IPS-11a (cell line): ENCODE results near the gene UTS2R.
A peak's percentile ranks its signal among the peaks of the same experiment; 100 is the strongest.
"Not testable (repeated sequence)": the region's sequence is repeated elsewhere in the genome, so short reads cannot be mapped to it uniquely, and the experiment has no call there.

Experiments
- H3K4me3 ChIP-seq: one replicate; pipeline ENCODE4 v1.5.1; 2013; ENCODE audit warnings: low read depth, low read length, control low read depth

UTS2R gene

GRCh38 chr17:82406131-82406671 is 34.6 kb downstream of the UTS2R start:
- no peak overlapping the region for H3K4me3 ChIP-seq

DNA sequence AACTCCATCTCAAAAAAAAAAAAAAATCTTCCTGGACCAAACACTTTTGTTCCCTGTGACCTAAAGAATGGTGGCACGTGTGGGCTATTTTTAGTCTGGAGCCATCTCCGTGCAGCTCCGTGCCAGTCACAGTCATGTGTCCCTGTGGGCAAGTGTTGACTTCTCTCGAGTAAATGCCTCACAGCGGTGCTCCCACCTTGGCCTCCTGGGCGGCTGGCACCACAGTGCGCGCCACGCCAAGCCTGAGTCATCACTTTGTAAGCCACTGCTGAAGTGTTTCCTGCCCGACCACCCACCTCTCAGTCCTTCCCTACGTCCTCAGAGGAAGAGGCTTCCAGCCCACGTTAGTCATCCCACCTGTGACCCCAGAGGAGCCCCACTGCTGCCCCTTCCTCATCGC is 35.7 kb downstream of the UTS2R start:
- no peak overlapping the region for H3K4me3 ChIP-seq

GRCh38 chr17:82408288-82408937 is 36.8 kb downstream of the UTS2R start:
- H3K4me3 ChIP-seq, result no peak overlapping the region

DNA sequence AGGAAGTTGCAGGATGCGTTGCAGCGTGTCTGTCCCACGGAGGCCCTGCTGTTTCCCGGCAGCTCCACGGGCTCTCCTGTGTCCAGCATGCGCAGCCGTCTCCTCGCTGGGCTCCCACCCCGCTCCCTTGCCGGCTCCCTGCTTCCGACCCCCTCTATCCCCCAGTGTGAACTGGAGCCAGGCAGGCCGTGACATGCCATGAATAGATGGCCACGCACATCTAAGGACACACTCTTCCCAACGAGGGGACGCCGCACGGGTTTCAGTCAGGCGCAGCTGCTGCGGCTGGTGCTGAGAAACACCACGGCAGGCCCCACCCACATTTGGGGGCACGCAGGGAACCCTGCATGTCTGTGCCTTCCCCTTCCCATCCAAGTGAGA is 37.4 kb downstream of the UTS2R start:
- H3K4me3 ChIP-seq, result no peak overlapping the region

DNA sequence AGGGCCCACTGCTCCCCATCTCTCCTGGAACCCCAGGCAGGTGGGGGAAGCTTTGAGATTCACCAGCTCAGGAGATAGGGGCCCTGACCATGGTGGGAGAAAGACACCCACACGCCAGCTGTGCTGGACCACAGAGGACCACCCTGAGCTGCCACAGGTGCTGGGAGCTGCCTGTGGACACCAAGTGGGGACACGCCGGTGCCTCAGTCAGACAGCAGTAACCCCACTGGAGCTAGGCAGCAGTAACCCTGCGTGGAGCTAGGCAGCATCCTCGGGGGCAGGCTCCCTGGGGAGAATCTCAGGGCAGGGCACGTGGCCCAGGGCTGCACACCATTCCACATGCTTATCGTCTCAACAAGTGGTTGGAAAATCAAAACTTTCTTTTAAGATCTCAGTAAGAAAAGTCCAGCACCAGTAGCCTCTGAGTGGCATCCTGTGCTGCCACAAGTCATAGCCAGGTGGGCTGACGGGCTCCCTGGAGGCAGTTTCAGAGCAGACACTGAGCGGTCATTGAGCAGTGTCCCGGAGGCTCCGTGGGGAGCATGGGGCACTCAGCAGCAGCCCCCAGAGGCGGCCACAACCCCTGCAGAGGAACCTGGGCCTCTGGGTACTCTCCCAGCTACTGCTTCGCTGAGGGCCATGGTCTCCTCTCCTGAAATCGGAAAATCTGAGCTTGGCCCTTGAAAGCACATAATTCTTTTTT is 38.6 kb downstream of the UTS2R start:
- no peak overlapping the region for H3K4me3 ChIP-seq

GRCh38 chr17:82411396-82412053 is 40.0 kb downstream of the UTS2R start:
- H3K4me3 ChIP-seq, result no peak overlapping the region

- H3K4me3 ChIP-seq, result not testable (repeated sequence)
These were observed 40.5 kb downstream of the UTS2R start for GRCh38 chr17:82412081-82412480.

DNA sequence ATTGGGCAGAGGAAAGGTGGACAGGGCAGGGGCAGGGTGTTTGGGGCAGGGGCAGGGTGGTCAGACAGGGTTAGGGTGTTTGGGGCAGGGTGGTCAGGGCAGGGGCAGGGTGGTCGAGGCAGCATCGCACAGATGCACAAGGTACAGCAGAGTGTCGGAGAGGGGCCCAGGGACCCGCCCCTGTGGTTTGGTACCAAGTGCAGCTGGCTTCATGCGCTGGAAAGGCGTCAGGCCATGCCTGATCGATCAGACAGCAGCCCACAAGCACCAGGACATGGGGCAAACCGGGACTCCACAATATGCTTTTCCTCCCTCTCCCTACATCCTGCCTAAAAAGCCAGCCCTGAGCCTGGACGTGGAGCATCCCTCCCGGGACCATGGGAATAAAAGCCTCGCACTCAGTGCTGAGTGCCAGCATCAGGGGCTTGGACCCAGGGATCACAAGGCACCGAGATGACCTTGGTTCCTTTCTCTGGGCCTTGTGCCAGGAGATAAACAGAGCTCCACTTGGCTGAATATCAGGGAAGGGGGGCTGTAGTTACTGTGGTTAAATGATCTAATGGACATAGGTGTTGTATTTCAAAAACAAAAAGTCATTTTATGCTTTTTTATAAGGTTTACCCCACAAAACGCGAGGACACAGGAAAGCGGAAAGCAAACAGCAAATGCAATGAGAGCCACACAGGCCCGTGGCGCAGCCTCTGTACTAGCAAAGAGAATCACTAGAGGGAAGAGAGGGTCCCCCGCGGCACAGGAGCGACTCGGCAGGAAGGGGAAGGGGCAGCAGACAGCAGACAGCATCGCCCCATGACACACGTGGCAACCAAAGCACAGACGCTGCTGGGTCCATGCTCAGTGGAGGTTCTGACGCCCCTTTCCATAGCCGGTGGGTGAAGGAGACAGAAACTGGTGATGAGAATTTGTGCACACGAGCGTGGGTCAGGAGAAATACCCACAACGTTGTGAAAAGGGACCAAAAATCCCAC is 41.3 kb downstream of the UTS2R start:
- H3K4me3 ChIP-seq, result no peak overlapping the region

DNA sequence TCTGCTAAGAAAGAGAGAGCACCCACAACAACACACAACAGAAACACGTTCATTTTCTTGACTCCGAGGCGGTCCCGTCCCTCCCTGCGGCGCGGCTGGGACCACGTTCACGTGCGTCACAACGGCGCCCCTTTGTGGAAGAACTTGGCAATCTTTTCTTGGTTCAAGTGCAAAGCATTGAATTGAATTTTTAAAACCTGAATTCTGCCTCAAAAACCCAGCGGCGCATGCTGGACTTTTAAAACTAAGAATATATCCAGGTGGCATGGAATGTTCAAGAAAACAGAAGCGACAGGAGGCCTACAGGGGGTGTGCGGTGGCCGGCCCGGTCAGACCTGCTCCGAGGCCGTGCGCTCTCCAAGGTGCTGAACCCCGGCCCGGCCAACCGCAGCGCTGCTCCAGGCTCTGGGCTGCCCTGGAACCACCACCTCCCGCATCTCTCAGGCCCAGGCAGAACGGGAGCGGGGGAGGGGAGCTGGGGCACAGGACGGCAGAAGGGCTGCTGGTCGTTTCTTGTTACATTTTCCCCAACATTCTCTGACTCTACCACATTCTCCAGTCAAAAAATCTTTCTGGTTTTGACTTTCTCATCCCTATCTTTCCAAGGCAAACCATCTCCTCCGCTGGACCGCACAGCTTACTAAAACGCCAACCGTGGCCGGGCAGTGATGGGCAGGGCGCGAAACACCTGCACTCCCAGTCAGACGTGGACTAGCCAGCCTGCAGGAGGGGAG is 43.1 kb downstream of the UTS2R start:
- H3K4me3 ChIP-seq, result no peak overlapping the region

- no peak overlapping the region for H3K4me3 ChIP-seq
These were observed 43.8 kb downstream of the UTS2R start for GRCh38 chr17:82415336-82415735.

GRCh38 chr17:82415786-82416185 is 44.2 kb downstream of the UTS2R start:
- no peak overlapping the region for H3K4me3 ChIP-seq

DNA sequence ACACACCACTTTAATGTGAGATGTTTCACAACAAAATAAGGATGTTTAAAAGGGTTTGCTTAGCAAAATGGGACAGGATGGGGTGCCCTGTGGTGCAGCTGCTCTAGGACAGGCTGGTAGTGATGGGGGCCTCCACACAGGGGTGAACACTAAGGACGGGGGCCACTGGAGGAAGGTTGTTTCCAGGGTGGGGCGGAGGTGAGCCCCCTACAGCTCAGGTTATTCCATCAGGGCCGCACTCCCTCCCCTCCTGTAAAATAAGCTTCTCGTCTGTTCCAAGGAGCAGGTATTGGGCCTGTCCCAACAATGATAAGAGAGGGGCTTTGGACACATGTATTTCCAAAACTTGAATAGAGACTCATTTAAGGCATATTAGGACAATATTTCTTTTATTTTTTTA is 44.7 kb downstream of the UTS2R start:
- no peak overlapping the region for H3K4me3 ChIP-seq

- no peak overlapping the region for H3K4me3 ChIP-seq
These were observed 45.2 kb downstream of the UTS2R start for GRCh38 chr17:82416771-82417170.

- H3K4me3 ChIP-seq, result peak within 1 kb of the TSS; percentile 73
These were observed 46.7 kb downstream of the UTS2R start, which contains the start of the genes HEXD and OGFOD3 for GRCh38 chr17:82418001-82418986. HEXD (plus strand) TSS chr17:82418347; CDS start chr17:82419800, 1,453 bp downstream. OGFOD3 (minus strand) TSS chr17:82418586; CDS start chr17:82418485, 101 bp downstream.

DNA sequence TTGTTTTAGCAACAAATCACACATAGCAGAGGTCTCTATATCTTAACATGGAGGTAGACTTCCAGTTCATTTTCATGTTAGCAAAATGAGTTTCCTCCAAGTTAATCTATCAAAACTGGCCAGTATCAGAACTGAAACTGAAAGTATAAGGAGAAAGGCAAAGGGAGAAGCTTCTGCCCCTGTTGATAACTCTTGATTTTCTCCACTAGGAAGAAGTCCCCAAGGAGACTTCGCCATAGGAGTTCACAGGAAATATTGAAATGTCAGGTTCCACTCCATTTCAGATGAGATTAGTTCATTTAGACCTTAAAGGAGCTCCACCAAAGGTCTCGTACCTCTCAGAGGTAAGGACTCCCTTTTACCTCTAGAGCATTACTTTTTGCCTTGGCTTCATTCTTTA is 48.0 kb downstream of the UTS2R start:
- H3K4me3 ChIP-seq, result no peak overlapping the region

- no peak overlapping the region for H3K4me3 ChIP-seq
These were observed 52.7 kb downstream of the UTS2R start for GRCh38 chr17:82424001-82424862.

GRCh38 chr17:82424863-82425159 is 53.2 kb downstream of the UTS2R start:
- no peak overlapping the region for H3K4me3 ChIP-seq
